T-helper 2 cell (primary cell): Measurements from ENCODE around the gene LRCOL1.

Experiments used
- DNase-seq, 5 experiments: peaks; one replicate each; pipeline versions ENCODE4 v3.0.0 to v3.0.0-alpha.2; 2012 to 2022

The LRCOL1 gene

GRCh38 chr12:132635076-132635955, 24.9 kb upstream of the LRCOL1 start:
- no peak for DNase-seq

DNA sequence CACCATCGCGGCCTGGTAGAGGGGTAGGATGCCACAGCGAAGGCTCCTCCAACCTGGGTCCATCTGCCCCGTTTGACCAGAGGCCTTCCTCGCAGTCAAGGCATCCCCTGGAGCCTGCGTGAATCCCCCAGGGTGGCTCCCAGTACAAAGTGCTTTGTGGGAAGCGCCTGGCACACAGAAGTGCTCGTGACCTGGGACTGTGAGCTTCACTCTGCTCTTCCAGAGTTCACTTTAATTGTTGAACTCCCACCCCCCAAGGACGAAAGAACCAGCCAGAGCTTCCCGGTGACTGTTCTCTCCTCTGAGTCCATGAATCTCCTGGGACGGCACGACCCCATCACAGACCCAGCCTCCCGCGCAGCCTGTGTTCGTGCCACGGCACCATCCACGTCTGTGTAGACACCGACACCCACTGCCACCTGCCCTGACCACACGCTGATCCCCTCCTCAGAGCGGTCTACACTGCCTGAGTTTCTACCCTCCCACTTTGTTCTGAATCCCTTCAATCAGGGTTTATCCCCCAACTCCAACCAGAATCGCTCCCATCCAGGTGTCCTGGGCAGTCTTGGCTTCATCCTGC, 24.1 kb upstream of the LRCOL1 start:
- no peak for DNase-seq

GRCh38 chr12:132633901-132634300, 23.5 kb upstream of the LRCOL1 start:
- DNase-seq, result no peak

GRCh38 chr12:132633398-132633797, 23.0 kb upstream of the LRCOL1 start:
- DNase-seq, result no peak

- DNase-seq, result no peak
These were observed 22.3 kb upstream of the LRCOL1 start for GRCh38 chr12:132632521-132633228.

DNA sequence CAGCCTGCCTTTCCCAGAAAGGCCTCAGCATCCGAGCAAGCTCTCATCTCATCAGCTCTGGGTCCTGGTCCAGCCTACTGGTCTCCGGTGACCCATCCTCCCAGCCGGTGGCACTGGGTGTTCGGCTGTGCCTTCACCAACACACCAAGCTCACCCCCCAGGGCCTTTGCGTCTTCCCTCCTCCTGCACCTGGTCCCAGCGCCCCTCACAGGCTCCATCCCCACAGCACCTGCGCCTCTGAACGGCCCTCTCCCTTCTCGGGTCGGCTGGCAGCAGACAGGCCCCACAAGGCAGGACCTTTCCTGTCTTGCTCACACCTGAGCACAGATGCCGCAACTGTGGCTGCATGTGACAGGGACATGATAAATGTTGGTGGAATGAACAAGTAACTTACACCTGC, 21.3 kb upstream of the LRCOL1 start:
- no peak for DNase-seq

DNA sequence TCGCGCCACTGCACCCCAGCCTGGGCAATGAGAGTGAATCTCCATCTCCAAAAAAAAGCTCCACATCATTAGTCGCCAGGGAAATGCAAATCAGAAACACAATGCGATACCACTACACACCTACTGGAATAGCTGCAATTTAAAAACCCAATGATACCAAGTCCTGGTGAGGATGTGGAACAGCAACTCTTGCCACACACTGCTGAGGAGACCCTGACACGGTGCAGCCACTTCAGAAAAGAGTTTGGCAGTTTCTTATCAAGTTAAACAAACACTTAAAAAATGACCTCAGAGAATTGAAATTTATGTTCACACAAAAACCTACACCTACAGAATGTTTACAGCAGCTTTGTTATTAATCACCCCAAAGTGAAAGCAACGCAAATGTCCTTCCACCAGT, 20.3 kb upstream of the LRCOL1 start:
- no peak for DNase-seq

- DNase-seq, result no peak
These were observed 18.9 kb upstream of the LRCOL1 start for GRCh38 chr12:132629330-132629729.

DNA sequence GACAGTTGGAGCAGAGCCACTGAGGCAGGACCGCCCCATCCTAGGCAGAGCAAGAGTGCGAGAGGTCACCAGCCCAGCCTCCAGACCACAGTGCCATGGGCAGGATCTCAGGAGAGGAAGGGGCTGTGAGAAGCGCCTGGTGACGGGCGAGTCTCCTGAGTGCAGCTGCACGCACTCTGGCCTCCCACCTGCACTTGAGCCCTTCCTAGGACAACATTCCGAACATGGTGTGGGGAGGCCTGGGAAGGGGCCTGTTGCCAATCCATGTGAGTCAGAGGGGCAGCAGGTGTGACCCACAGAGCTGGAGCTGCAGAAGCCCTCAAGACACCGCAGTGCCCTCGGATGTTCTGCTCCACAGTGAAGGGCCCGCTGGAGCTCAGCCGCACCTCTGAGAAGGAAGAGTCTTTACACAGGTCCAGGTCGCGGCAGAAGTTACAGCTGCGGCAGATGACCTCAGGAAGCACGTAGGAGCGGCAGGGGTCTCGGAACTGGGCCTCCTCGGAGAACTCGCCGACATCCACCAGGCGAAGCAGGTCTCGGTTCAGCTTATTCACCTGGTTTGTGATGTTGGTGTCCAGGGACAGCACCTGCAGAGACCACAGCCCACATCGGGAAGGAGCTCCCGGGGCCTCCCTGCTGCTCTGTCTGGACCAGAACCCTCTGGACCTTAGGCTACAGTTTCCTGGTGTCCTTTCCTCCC, 15.5 kb upstream of the LRCOL1 start:
- no peak for DNase-seq

- no peak for DNase-seq
These were observed 14.7 kb upstream of the LRCOL1 start for GRCh38 chr12:132624910-132625630.

GRCh38 chr12:132624186-132624855, 13.9 kb upstream of the LRCOL1 start:
- DNase-seq, result no peak

GRCh38 chr12:132623072-132623869, 12.9 kb upstream of the LRCOL1 start:
- no peak for DNase-seq

DNA sequence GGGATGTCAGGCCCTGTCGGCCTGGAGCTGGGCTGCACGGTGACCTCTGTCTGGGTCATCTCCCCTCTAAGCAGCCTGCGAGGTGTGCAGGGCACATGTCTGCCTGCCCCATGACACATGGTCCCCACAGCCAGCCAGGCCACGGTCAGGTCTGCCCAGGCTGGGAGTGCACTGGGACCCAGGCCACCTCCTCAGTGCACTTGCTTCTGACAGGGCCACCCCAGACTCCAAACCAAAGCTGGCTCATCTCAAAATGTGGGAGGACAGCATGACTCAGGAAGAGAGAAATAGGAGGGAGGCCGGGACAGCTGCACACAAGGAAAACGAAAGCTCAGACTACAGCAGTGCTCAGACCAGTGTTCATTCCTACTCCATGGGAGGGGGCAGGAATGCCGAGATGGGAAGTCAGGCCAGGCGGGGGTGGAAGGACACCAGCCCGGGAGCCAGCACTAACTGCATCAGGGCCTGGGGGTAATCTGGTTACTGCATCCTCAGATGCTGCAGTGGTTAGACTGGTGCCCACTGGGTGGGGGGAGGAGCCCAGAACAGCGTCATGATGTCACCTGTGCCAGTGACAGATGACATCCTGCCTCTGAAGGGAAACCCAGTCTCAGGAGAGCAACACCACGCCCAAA, 12.2 kb upstream of the LRCOL1 start:
- DNase-seq, result peak in 1 of 5 experiments; percentile 35

GRCh38 chr12:132621657-132622435, 11.5 kb upstream of the LRCOL1 start:
- DNase-seq, result no peak

DNA sequence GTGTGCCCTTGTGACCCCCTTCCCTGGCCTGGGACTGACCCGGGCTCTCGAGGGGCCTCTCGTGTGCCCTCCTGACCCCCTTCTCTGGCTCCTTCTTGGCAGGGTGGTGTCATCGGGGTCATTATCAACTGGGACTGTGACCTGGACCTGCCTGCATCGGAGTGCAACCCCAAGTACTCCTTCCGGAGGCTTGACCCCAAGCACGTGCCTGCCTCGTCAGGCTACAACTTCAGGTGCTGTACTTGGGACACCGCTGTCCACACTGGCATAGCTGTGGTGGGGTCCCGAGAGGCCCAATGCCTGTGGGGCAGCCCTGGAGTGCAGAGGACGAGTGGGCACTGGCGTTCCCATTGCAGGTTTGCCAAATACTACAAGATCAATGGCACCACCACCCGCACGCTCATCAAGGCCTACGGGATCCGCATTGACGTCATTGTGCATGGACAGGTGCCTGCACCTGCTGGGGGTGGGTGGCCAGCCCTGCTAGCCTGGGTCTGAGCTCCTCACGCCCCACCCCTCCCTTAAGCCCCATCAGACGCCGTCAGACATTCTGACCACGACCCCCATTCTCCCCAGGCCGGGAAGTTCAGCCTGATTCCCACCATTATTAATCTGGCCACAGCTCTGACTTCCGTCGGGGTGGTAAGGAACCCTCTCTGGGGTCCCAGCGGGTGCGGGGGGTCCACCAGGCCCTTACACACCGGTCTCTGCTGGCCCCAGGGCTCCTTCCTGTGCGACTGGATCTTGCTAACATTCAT, 10.7 kb upstream of the LRCOL1 start:
- no peak for DNase-seq

DNA sequence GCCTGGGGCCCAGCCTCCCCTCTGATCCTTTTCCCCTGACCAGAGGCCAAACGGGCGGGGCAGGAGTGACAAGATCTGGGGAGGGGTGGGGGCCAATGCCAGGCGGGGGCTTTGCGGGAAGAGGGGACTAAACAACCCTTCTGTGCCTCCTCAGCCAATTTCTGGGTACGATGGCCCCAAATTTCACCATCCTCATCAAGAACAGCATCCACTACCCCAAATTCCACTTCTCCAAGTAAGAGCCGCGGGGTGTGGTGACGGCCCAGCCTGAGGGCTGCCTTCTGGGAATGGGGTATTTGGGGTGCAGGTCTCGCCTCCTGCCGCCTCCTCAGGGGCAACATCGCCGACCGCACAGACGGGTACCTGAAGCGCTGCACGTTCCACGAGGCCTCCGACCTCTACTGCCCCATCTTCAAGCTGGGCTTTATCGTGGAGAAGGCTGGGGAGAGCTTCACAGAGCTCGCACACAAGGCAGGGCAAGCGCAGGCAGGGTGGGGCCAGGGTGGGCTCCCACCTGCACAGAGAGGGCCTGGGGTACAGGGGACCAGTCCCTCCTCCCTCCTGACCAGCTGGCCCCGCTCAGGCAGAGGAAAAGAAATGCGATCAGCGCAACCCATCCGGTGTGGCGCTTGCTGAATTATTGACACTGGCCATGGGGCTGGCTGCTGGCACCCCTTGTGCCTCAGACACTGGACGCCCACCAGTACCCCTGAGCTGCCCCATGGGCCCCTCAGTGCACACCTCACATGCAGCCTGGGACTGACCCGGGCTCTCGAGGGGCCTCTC, 9.9 kb upstream of the LRCOL1 start:
- DNase-seq, result no peak

DNA sequence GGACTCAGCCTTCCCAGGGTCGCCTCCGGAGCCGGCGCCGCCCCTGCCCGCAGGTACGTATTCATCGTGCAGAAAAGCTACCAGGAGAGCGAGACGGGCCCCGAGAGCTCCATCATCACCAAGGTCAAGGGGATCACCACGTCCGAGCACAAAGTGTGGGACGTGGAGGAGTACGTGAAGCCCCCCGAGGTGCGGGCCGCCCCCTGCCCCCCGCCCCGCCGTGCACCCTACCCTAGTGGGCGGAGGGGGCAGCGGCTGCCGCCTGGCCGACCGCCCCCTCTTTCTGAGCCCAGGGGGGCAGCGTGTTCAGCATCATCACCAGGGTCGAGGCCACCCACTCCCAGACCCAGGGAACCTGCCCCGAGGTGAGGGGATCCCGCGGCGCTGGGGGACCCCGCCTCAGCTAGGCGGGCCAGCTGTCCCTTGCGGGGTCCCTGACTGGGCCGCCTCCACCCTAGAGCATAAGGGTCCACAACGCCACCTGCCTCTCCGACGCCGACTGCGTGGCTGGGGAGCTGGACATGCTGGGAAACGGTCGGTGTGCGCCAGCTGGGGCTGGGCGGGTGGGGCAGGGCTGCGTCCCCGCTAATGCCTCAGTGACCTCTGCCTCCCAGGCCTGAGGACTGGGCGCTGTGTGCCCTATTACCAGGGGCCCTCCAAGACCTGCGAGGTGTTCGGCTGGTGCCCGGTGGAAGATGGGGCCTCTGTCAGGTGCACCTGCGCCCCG, 9.2 kb upstream of the LRCOL1 start:
- DNase-seq, result no peak
